ENCODE data around the gene GIPC1.
A peak's percentile ranks its signal among the peaks of the same experiment; 100 is the strongest.

Gene GIPC1

DNA sequence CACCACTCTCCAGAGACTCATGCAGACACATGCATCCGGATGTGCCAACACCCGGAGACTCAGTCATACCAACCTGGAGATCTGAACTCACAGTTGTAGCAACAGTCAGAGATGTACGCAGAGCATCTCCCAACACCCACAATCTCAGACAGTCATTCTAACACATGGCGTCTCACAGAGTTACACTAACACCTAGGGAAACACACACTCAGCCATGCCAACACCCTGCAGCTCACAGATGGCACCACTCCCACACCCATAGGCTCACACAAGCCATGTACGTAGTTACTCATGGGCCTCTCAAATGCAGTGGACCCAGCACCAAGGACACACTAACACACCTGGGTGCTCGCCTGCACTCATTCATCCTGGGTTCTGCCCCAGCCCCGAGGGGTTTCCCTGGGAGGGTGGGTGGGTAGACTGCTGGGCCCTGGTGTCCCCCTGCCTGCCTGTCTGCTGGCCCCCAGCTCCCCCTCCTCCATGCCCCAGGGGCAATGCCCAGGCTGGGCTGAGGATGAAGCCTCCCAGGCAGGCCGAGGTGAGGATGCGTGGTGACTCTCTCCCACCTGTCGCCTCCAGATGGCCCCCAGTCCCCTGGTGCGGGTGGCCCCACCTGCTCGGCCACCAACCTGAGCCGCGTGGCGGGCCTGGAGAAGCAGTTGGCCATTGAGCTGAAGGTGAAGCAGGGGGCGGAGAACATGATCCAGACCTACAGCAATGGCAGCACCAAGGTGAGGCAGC lies 52.9 kb downstream of the GIPC1 start:
- Histone ChIP-seq H2BK5ac (ENCODE audit: low read length) (no peak overlapping the region), H3K4ac (ENCODE audit: low read depth, low read length) (no peak overlapping the region), H4K8ac (ENCODE audit: low read depth, low read length) (no peak overlapping the region), H3K79me2 (ENCODE audit: control insufficient read depth, insufficient read depth, low read length) (no peaks in the 10 kb centered on the region), H4K5ac (ENCODE audit: low read length) (no peak overlapping the region), H3K4me2 (ENCODE audit: low read length) (no peak overlapping the region), H3K36me3 (ENCODE audit: control insufficient read depth, insufficient read depth, low read length) (peaks cover 9% of the 10 kb centered on the region), H3K9ac (ENCODE audit: low read length) (no peak overlapping the region), H2BK15ac (replicated peaks; ENCODE audit: low read depth) (no peak overlapping the region), H3K56ac (ENCODE audit: low read length) (no peak overlapping the region), H3K18ac (ENCODE audit: low read length) (no peak overlapping the region), H3K4me1 (ENCODE audit: control insufficient read depth, low read depth, low read length) (no peaks in the 10 kb centered on the region), H2BK120ac (ENCODE audit: low read depth, low read length) (no peak overlapping the region), H3K27ac (ENCODE audit: low read depth, low read length) (no peak overlapping the region), H3K27me3 (ENCODE audit: insufficient read depth, low read length, poor library complexity) (no peaks in the 10 kb centered on the region), H3K23ac (ENCODE audit: low read length) (no peak overlapping the region), H3K4me3 (ENCODE audit: low read length) (no peak overlapping the region), H2AK5ac (ENCODE audit: low read length) (no peak overlapping the region), H3K79me1 (ENCODE audit: low read length) (no peaks in the 10 kb centered on the region)
- DNase-seq, result no peak
- no CpG with 5 or more reads among the region's 16 CpGs for WGBS (ENCODE audit: extremely low coverage, insufficient coverage, low lambda C conversion rate)

DNA sequence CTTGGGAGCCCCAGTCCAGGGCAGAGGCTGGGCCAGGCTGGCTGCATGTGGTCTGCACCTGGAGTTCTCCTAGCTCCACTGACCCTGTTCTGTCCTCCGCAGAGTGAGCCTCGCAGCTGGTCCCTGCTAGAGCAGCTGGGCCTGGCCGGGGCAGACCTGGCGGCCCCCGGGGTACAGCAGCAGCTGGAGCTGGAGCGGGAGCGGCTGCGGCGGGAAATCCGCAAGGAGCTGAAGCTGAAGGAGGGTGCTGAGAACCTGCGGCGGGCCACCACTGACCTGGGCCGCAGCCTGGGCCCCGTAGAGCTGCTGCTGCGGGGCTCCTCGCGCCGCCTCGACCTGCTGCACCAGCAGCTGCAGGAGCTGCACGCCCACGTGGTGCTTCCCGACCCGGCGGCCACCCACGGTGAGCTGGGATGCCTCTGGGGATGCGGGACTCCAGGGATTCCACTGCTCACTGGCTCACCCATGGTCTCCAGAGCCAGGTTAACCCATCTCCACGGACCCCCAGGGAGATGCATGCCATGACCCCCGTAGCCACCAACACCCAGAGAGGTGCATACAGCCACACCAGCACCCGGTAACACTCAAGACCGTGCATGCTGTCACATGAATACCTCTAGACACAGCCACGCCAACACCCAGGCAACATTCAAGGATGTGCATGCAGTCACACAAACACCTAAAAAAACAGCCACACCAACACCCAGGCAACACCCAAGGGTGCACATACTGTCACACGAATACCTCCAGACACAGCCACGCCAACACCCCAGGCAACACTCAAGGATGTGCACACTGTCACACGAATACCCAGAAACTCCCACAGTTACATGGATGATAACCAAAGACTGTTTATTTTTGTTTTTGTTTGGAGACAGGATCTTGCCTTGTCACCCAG lies 54.6 kb downstream of the GIPC1 start:
- no peak overlapping the region for H3K4ac ChIP-seq (ENCODE audit: low read depth, low read length)

DNA sequence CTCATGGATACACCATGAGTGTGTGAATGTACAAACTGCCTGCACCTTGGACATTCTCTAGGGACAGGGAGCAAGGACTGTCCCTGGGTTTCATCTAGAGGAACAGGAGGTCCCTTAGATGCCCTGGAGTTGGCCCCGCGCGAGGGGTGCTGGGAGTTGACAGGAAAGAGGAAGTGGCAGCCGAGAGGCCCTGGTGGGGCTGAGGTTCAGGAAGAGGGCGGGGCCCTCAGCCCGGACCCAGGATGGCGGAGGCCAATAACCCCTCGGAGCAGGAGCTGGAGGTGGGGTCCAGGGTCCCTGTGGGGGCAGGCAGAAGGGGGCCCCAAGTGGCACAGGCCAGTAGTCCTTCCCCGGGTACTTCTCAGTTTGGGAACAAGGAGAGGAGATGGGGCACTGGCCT lies 55.9 kb downstream of the GIPC1 start:
- no peak overlapping the region for H2BK15ac ChIP-seq (replicated peaks; ENCODE audit: low read depth)
- no peak overlapping the region for H3K18ac ChIP-seq (ENCODE audit: low read length)
- no peaks in the 10 kb centered on the region for H3K79me2 ChIP-seq (ENCODE audit: control insufficient read depth, insufficient read depth, low read length)
- H3K4ac ChIP-seq (ENCODE audit: low read depth, low read length), result no peak overlapping the region
- no peak overlapping the region for H3K4me2 ChIP-seq (ENCODE audit: low read length)
- H3K27me3 ChIP-seq (ENCODE audit: insufficient read depth, low read length, poor library complexity), result no peaks in the 10 kb centered on the region
- H4K5ac ChIP-seq (ENCODE audit: low read length), result no peak overlapping the region
- WGBS (ENCODE audit: extremely low coverage, insufficient coverage, low lambda C conversion rate), result no CpG with 5 or more reads among the region's 9 CpGs
- H3K56ac ChIP-seq (ENCODE audit: low read length), result peak overlapping the region; percentile 56
- H3K4me3 ChIP-seq (ENCODE audit: low read length), result no peak overlapping the region
- H3K79me1 ChIP-seq (ENCODE audit: low read length), result no peaks in the 10 kb centered on the region
- no peak overlapping the region for H4K8ac ChIP-seq (ENCODE audit: low read depth, low read length)
- DNase-seq, result no peak
- no peak overlapping the region for H3K27ac ChIP-seq (ENCODE audit: low read depth, low read length)
- H3K36me3 ChIP-seq (ENCODE audit: control insufficient read depth, insufficient read depth, low read length), result peaks cover 9% of the 10 kb centered on the region
- H3K4me1 ChIP-seq (ENCODE audit: control insufficient read depth, low read depth, low read length), result no peaks in the 10 kb centered on the region
- no peak overlapping the region for H3K23ac ChIP-seq (ENCODE audit: low read length)
- no peak overlapping the region for H2AK5ac ChIP-seq (ENCODE audit: low read length)
- no peak overlapping the region for H2BK120ac ChIP-seq (ENCODE audit: low read depth, low read length)
- H2BK5ac ChIP-seq (ENCODE audit: low read length), result no peak overlapping the region
- no peak overlapping the region for H3K9ac ChIP-seq (ENCODE audit: low read length)

More for the DNA sequence above, 54.6 kb downstream of the GIPC1 start:
- Histone ChIP-seq H4K5ac (ENCODE audit: low read length) (no peak overlapping the region), H3K4me1 (ENCODE audit: control insufficient read depth, low read depth, low read length) (no peaks in the 10 kb centered on the region), H3K79me2 (ENCODE audit: control insufficient read depth, insufficient read depth, low read length) (no peaks in the 10 kb centered on the region), H3K4me2 (ENCODE audit: low read length) (no peak overlapping the region), H3K18ac (ENCODE audit: low read length) (no peak overlapping the region), H3K27ac (ENCODE audit: low read depth, low read length) (peak overlapping the region; percentile 4), H2BK15ac (replicated peaks; ENCODE audit: low read depth) (no peak overlapping the region), H3K36me3 (ENCODE audit: control insufficient read depth, insufficient read depth, low read length) (peaks cover 9% of the 10 kb centered on the region), H2BK5ac (ENCODE audit: low read length) (no peak overlapping the region), H2AK5ac (ENCODE audit: low read length) (no peak overlapping the region), H3K4me3 (ENCODE audit: low read length) (no peak overlapping the region), H2BK120ac (ENCODE audit: low read depth, low read length) (no peak overlapping the region), H3K79me1 (ENCODE audit: low read length) (no peaks in the 10 kb centered on the region), H3K27me3 (ENCODE audit: insufficient read depth, low read length, poor library complexity) (no peaks in the 10 kb centered on the region), H3K9ac (ENCODE audit: low read length) (no peak overlapping the region), H3K56ac (ENCODE audit: low read length) (no peak overlapping the region), H3K23ac (ENCODE audit: low read length) (no peak overlapping the region), H4K8ac (ENCODE audit: low read depth, low read length) (no peak overlapping the region)
- WGBS (ENCODE audit: extremely low coverage, insufficient coverage, low lambda C conversion rate), result no CpG with 5 or more reads among the region's 34 CpGs
- DNase-seq, result no peak

DNA sequence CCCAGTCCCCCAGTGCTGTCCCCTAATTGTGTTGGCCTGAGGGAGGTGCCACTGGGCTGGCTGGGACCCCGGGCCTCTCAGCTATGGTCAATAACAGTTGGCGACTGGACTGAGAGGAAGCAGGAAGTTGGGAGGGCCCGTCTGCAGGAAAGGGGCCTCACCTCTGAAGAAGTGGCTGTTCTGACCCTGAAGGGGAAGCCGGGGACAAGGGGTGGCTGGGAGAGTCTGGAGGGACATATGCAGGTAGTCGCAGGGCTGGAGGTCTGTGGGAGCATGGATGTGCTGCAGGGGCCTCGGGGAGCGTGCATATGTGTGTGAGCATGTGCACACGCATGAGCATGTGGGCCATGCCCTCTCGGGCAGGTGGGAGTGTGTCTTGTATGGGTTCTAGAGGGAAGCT lies 56.9 kb downstream of the GIPC1 start:
- no peak for DNase-seq
- no peaks in the 10 kb centered on the region for H3K79me1 ChIP-seq (ENCODE audit: low read length)
- no peak overlapping the region for H2AK5ac ChIP-seq (ENCODE audit: low read length)
- H2BK120ac ChIP-seq (ENCODE audit: low read depth, low read length), result no peak overlapping the region
- no CpG with 5 or more reads among the region's 9 CpGs for WGBS (ENCODE audit: extremely low coverage, insufficient coverage, low lambda C conversion rate)
- H2BK5ac ChIP-seq (ENCODE audit: low read length), result no peak overlapping the region
- no peak overlapping the region for H4K5ac ChIP-seq (ENCODE audit: low read length)
- H3K18ac ChIP-seq (ENCODE audit: low read length), result no peak overlapping the region
- no peak overlapping the region for H4K8ac ChIP-seq (ENCODE audit: low read depth, low read length)
- H3K27me3 ChIP-seq (ENCODE audit: insufficient read depth, low read length, poor library complexity), result no peaks in the 10 kb centered on the region
- no peak overlapping the region for H3K56ac ChIP-seq (ENCODE audit: low read length)
- H3K4me2 ChIP-seq (ENCODE audit: low read length), result no peak overlapping the region
- no peak overlapping the region for H3K9ac ChIP-seq (ENCODE audit: low read length)
- no peaks in the 10 kb centered on the region for H3K4me1 ChIP-seq (ENCODE audit: control insufficient read depth, low read depth, low read length)
- H3K4ac ChIP-seq (ENCODE audit: low read depth, low read length), result no peak overlapping the region
- H3K23ac ChIP-seq (ENCODE audit: low read length), result no peak overlapping the region
- H3K36me3 ChIP-seq (ENCODE audit: control insufficient read depth, insufficient read depth, low read length), result peaks cover 7% of the 10 kb centered on the region
- H2BK15ac ChIP-seq (replicated peaks; ENCODE audit: low read depth), result no peak overlapping the region
- no peaks in the 10 kb centered on the region for H3K79me2 ChIP-seq (ENCODE audit: control insufficient read depth, insufficient read depth, low read length)
- no peak overlapping the region for H3K4me3 ChIP-seq (ENCODE audit: low read length)
- no peak overlapping the region for H3K27ac ChIP-seq (ENCODE audit: low read depth, low read length)

DNA sequence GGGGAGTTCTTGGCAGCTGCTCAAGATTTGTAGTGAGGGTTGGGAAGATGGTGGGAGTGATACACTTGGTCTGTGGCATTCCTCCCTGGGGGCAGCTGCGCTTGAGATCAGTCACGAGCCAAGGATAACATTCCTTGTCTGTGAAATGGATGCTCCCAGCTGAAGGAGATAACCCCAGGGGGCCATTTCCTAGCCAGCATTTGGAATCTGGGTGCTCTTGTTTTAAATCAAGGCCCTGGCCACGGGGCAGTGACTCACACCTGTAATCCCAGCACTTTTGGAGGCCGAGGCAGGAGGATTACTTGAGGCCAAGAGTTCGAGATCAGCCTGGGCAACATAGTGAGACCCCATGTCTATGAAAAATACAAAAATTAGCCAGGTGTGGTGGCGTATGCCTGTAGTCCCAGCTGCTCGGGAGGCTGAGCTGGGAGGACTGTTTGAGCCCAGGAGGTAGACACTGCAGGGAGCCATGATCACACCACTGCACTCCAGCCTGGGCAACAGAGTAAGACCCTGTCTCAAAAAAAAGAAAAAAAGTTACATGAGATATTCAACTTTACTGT lies 58.3 kb downstream of the GIPC1 start:
- H3K4ac ChIP-seq (ENCODE audit: low read depth, low read length), result no peak overlapping the region
- H3K4me3 ChIP-seq (ENCODE audit: low read length), result no peak overlapping the region
- peak; percentile 34 for DNase-seq
- no CpG with 5 or more reads among the region's 7 CpGs for WGBS (ENCODE audit: extremely low coverage, insufficient coverage, low lambda C conversion rate)
- no peak overlapping the region for H3K18ac ChIP-seq (ENCODE audit: low read length)
- no peak overlapping the region for H3K27ac ChIP-seq (ENCODE audit: low read depth, low read length)
- H3K23ac ChIP-seq (ENCODE audit: low read length), result no peak overlapping the region
- H2BK5ac ChIP-seq (ENCODE audit: low read length), result no peak overlapping the region
- H3K36me3 ChIP-seq (ENCODE audit: control insufficient read depth, insufficient read depth, low read length), result no peaks in the 10 kb centered on the region
- no peak overlapping the region for H4K8ac ChIP-seq (ENCODE audit: low read depth, low read length)
- H3K79me1 ChIP-seq (ENCODE audit: low read length), result no peaks in the 10 kb centered on the region
- no peak overlapping the region for H3K4me2 ChIP-seq (ENCODE audit: low read length)
- no peak overlapping the region for H2BK120ac ChIP-seq (ENCODE audit: low read depth, low read length)
- no peaks in the 10 kb centered on the region for H3K79me2 ChIP-seq (ENCODE audit: control insufficient read depth, insufficient read depth, low read length)
- H3K56ac ChIP-seq (ENCODE audit: low read length), result no peak overlapping the region
- no peak overlapping the region for H2BK15ac ChIP-seq (replicated peaks; ENCODE audit: low read depth)
- no peaks in the 10 kb centered on the region for H3K4me1 ChIP-seq (ENCODE audit: control insufficient read depth, low read depth, low read length)
- no peaks in the 10 kb centered on the region for H3K27me3 ChIP-seq (ENCODE audit: insufficient read depth, low read length, poor library complexity)
- H4K5ac ChIP-seq (ENCODE audit: low read length), result no peak overlapping the region
- no peak overlapping the region for H3K9ac ChIP-seq (ENCODE audit: low read length)
- H2AK5ac ChIP-seq (ENCODE audit: low read length), result no peak overlapping the region

Measured in mesendoderm (in vitro differentiated cells).